WTC11 (cell line): ENCODE measurements around the gene SLC2A4RG. TPM values are rescaled to one million over a fixed set of nuclear protein-coding genes. Genes with fewer than 3 reads are reported as not detected.
A peak's percentile ranks its signal among the peaks of the same experiment; 100 is the strongest.

Source experiments
- AFF4 ChIP-seq: sonication (generic); formaldehyde crosslinking; IDR thresholded peaks from 2 replicates; pipeline ENCODE4 v1.8.1; 2023; ENCODE audit warnings: mild to moderate bottlenecking, missing genetic modification reagents, borderline replicate concordance
- ATF6 ChIP-seq: sonication (generic); formaldehyde crosslinking; IDR thresholded peaks from 2 replicates; pipeline ENCODE4 v1.8.1; 2023; ENCODE audit warnings: mild to moderate bottlenecking, missing genetic modification reagents
- CDX4 ChIP-seq: fragments of 250-450 bp; sonication (Bioruptor Pico); IDR thresholded peaks from 2 replicates; pipeline ENCODE4 v1.9.0; 2021; ENCODE audit warnings: moderate library complexity, mild to moderate bottlenecking, inconsistent platforms, borderline replicate concordance
- CTCF ChIP-seq: fragments of 200-600 bp; IDR thresholded peaks from 2 replicates; pipeline ENCODE4 v1.8.0; 2022; ENCODE audit warnings: antibody characterized with exemption
- E2F1 ChIP-seq: sonication (generic); formaldehyde crosslinking; IDR thresholded peaks from 2 replicates; pipeline ENCODE4 v1.8.0; 2022; ENCODE audit warnings: mild to moderate bottlenecking, missing genetic modification reagents
- EMX1 ChIP-seq: fragments of 250-450 bp; sonication (Bioruptor Pico); IDR thresholded peaks from 2 replicates; pipeline ENCODE4 v1.8.0; 2021; ENCODE audit warnings: mild to moderate bottlenecking
- FOXK1 ChIP-seq: sonication (generic); formaldehyde crosslinking; IDR thresholded peaks from 2 replicates; pipeline ENCODE4 v1.8.0; 2022; ENCODE audit warnings: mild to moderate bottlenecking, moderate library complexity, missing genetic modification reagents
- FOXP1 ChIP-seq: sonication (generic); formaldehyde crosslinking; IDR thresholded peaks from 2 replicates; pipeline ENCODE4 v1.8.0; 2022; ENCODE audit warnings: missing genetic modification reagents, mild to moderate bottlenecking, moderate library complexity, borderline replicate concordance
- GABPB1 ChIP-seq: sonication (generic); formaldehyde crosslinking; IDR thresholded peaks from 2 replicates; pipeline ENCODE4 v1.8.1; 2023; ENCODE audit warnings: mild to moderate bottlenecking, missing genetic modification reagents
- IRF1 ChIP-seq: sonication (generic); formaldehyde crosslinking; IDR thresholded peaks from 2 replicates; pipeline ENCODE4 v1.8.0; 2023; ENCODE audit warnings: missing genetic modification reagents
- MAX ChIP-seq: sonication (generic); formaldehyde crosslinking; IDR thresholded peaks from 2 replicates; pipeline ENCODE4 v1.8.0; 2022; ENCODE audit warnings: mild to moderate bottlenecking, missing genetic modification reagents
- MXD4 ChIP-seq: fragments of 250-450 bp; sonication (Bioruptor Pico); IDR thresholded peaks from 2 replicates; pipeline ENCODE4 v1.8.0; 2021; ENCODE audit warnings: mild to moderate bottlenecking, moderate library complexity, borderline replicate concordance
- PREB ChIP-seq: sonication (generic); formaldehyde crosslinking; IDR thresholded peaks from 2 replicates; pipeline ENCODE4 v1.8.1; 2022; ENCODE audit warnings: mild to moderate bottlenecking, missing genetic modification reagents, moderate library complexity, borderline replicate concordance
- SOX15 ChIP-seq: fragments of 250-450 bp; sonication (Bioruptor Pico); IDR thresholded peaks from 2 replicates; pipeline ENCODE4 v1.9.0; 2021; ENCODE audit warnings: mild to moderate bottlenecking
- SP1 ChIP-seq: sonication (generic); formaldehyde crosslinking; conservative IDR thresholded peaks from 2 replicates; pipeline ENCODE4 v1.8.1; 2022; ENCODE audit warnings: missing genetic modification reagents
- USF1 ChIP-seq: sonication (generic); formaldehyde crosslinking; IDR thresholded peaks from 2 replicates; pipeline ENCODE4 v1.8.0; 2022; ENCODE audit warnings: mild to moderate bottlenecking, missing genetic modification reagents
- ZBTB43 ChIP-seq: sonication (generic); formaldehyde crosslinking; IDR thresholded peaks from 2 replicates; pipeline ENCODE4 v1.8.1; 2023; ENCODE audit warnings: mild to moderate bottlenecking, missing genetic modification reagents
- ZNF138 ChIP-seq: sonication (generic); formaldehyde crosslinking; conservative IDR thresholded peaks from 2 replicates; pipeline ENCODE4 v1.8.1; 2022; ENCODE audit warnings: mild to moderate bottlenecking, moderate library complexity, missing genetic modification reagents
- ZNF219 ChIP-seq: sonication (generic); formaldehyde crosslinking; IDR thresholded peaks from 2 replicates; pipeline ENCODE4 v1.8.0; 2023; ENCODE audit warnings: missing genetic modification reagents, mild to moderate bottlenecking, borderline replicate concordance
- ZNF232 ChIP-seq: sonication (generic); formaldehyde crosslinking; IDR thresholded peaks from 2 replicates; pipeline ENCODE4 v1.8.0; 2022; ENCODE audit warnings: mild to moderate bottlenecking, missing genetic modification reagents
- ZNF263 ChIP-seq: sonication (generic); formaldehyde crosslinking; IDR thresholded peaks from 2 replicates; pipeline ENCODE4 v1.8.1; 2022; ENCODE audit warnings: low read depth, mild to moderate bottlenecking, moderate library complexity, missing genetic modification reagents
- ZNF423 ChIP-seq: fragments of 250-450 bp; sonication (Bioruptor Pico); IDR thresholded peaks from 2 replicates; pipeline ENCODE4 v2.1.2; 2022; ENCODE audit warnings: mild to moderate bottlenecking, moderate library complexity
- total RNA-seq: library from RNA; stranded (reverse); gene quantifications from 3 replicates; pipeline ENCODE4 v1.2.3, GENCODE V29; 2021

Gene SLC2A4RG
- total RNA-seq, 1 experiment from 2014 or later: 43.3 TPM

- TF ChIP-seq FOXP1: 0 out of 2 replicates have a peak, but pooled peaks have one; percentile 62
- TF ChIP-seq FOXK1: peak; percentile 69
- TF ChIP-seq SOX15: no peak
- TF ChIP-seq ZBTB43: no peak
- no peak for TF ChIP-seq PREB
- TF ChIP-seq IRF1 (CRISPR knock-in tag): no peak
- TF ChIP-seq CTCF: no peak
- no peak for TF ChIP-seq ZNF219 (CRISPR knock-in tag)
- TF ChIP-seq CDX4: no peak
- TF ChIP-seq GABPB1 (CRISPR knock-in tag): peak; percentile 83
- TF ChIP-seq AFF4 (CRISPR knock-in tag): no peak
- no peak for TF ChIP-seq E2F1
- TF ChIP-seq ATF6 (CRISPR knock-in tag): no peak
- no peak for TF ChIP-seq USF1 (CRISPR knock-in tag)
- no peak for TF ChIP-seq ZNF263 (CRISPR knock-in tag)
- TF ChIP-seq ZNF232 (CRISPR knock-in tag): 0 out of 2 replicates have a peak, but pooled peaks have one; percentile 9
- no peak for TF ChIP-seq EMX1 (CRISPR knock-in tag)
- TF ChIP-seq ZNF423 (CRISPR knock-in tag): no peak
- no peak for TF ChIP-seq MAX
- TF ChIP-seq MXD4 (CRISPR knock-in tag): no peak
- TF ChIP-seq SP1 (CRISPR knock-in tag): no peak; the same call in none of the 2 replicates
- TF ChIP-seq ZNF138: no peak
Observed at GRCh38 chr20:63740627-63741353, 1.2 kb downstream of the SLC2A4RG start (continued).
